Activated T-cell treated with anti-CD3 and anti-CD28 coated beads, Interleukin-2, amount 50 U/mL, for 72 hours (primary cell): ENCODE measurements around the gene UBE2N. TPM values are rescaled to one million over a fixed set of nuclear protein-coding genes. Genes with fewer than 3 reads are reported as not detected.

Experiments used
- ATAC-seq, 2 donors: fragments of 150-1000 bp; cut with Tn5 transposase; replicated peaks in 1 of 2; 2 replicates each; pipeline ENCODE4 v1.10.0; 2021; ENCODE audit warnings: moderate library complexity in 2 of 2, mild to moderate bottlenecking in 1 of 2
- DNase-seq, 2 donors: peaks; one replicate each; pipeline ENCODE4 v3.0.0; 2021 to 2022; ENCODE audit warnings: mixed read lengths in 1 of 2
- H3K27ac Mint-ChIP-seq: one replicate; pipeline ENCODE4 v1.8.0; 2022; ENCODE audit warnings: mild to moderate bottlenecking, moderate library complexity, mixed read lengths
- H3K27me3 Mint-ChIP-seq: one replicate; pipeline ENCODE4 v1.8.0; 2022; ENCODE audit warnings: low read depth, mixed read lengths
- H3K36me3 Mint-ChIP-seq, 2 donors: one replicate each; pipeline ENCODE4 v1.8.0; 2022; ENCODE audit warnings: mixed read lengths in 2 of 2, mild to moderate bottlenecking in 1 of 2; ENCODE audit not compliant: insufficient read depth in 2 of 2
- H3K4me1 Mint-ChIP-seq: one replicate; pipeline ENCODE4 v1.8.0; 2022; ENCODE audit warnings: low read depth, mixed read lengths
- H3K4me3 Mint-ChIP-seq, 2 donors: one replicate each; pipeline ENCODE4 v1.8.0; 2022; ENCODE audit warnings: mild to moderate bottlenecking in 2 of 2, mixed read lengths in 2 of 2, moderate library complexity in 2 of 2
- H3K9me3 Mint-ChIP-seq, 2 donors: one replicate each; pipeline ENCODE4 v1.8.0; 2022; ENCODE audit warnings: mixed read lengths in 2 of 2
- total RNA-seq, 2 donors: library from RNA; stranded (reverse); gene quantifications; one replicate each; pipeline ENCODE4 v1.2.3, GENCODE V29; 2022

Gene UBE2N
- total RNA-seq, 2 donors from 2014 or later: 116 to 125 TPM

GRCh38 chr12:93365616-93366405, 75.9 kb downstream of the UBE2N start:
- ATAC-seq: no peak
- Mint-ChIP-seq H3K4me1 (peaks cover 15% of the 10 kb centered on the region), H3K27ac (no peak overlapping the region)

GRCh38 chr12:93363841-93364297, 77.9 kb downstream of the UBE2N start:
- peaks cover 15% of the 10 kb centered on the region for H3K4me1 Mint-ChIP-seq
- ATAC-seq (peak; percentile 50 to 58), DNase-seq (no peak)
- H3K27me3 Mint-ChIP-seq: no peaks in the 10 kb centered on the region
- H3K9me3 Mint-ChIP-seq: no peaks in the 10 kb centered on the region
- H3K27ac Mint-ChIP-seq: no peak overlapping the region
- H3K36me3 Mint-ChIP-seq: no peaks in the 10 kb centered on the region
- no peak overlapping the region for H3K4me3 Mint-ChIP-seq

More at GRCh38 chr12:93365616-93366405, 75.9 kb downstream of the UBE2N start:
- no peak for DNase-seq
- Mint-ChIP-seq H3K27me3 (no peaks in the 10 kb centered on the region), H3K9me3 (no peaks in the 10 kb centered on the region), H3K4me3 (no peak overlapping the region), H3K36me3 (no peaks in the 10 kb centered on the region)

GRCh38 chr12:93361151-93361919, 80.4 kb downstream of the UBE2N start:
- no peak overlapping the region for H3K27ac Mint-ChIP-seq
- H3K9me3 Mint-ChIP-seq: no peaks in the 10 kb centered on the region
- no peaks in the 10 kb centered on the region for H3K27me3 Mint-ChIP-seq
- ATAC-seq (no peak), DNase-seq (no peak)
- no peak overlapping the region for H3K4me3 Mint-ChIP-seq
- H3K4me1 Mint-ChIP-seq: peaks cover 15% of the 10 kb centered on the region
- no peaks in the 10 kb centered on the region for H3K36me3 Mint-ChIP-seq

GRCh38 chr12:93360688-93361087, 81.1 kb downstream of the UBE2N start:
- Mint-ChIP-seq H3K27me3 (no peaks in the 10 kb centered on the region), H3K4me1 (peaks cover 15% of the 10 kb centered on the region), H3K4me3 (no peak overlapping the region), H3K9me3 (no peaks in the 10 kb centered on the region), H3K36me3 (no peaks in the 10 kb centered on the region), H3K27ac (no peak overlapping the region)
- ATAC-seq (no peak), DNase-seq (no peak)

- Mint-ChIP-seq H3K27me3 (no peaks in the 10 kb centered on the region), H3K4me3 (no peak overlapping the region), H3K4me1 (peaks cover 4% of the 10 kb centered on the region), H3K9me3 (no peaks in the 10 kb centered on the region), H3K27ac (no peak overlapping the region), H3K36me3 (no peaks in the 10 kb centered on the region)
- ATAC-seq (no peak), DNase-seq (no peak)
Measured at GRCh38 chr12:93358821-93359220, 82.9 kb downstream of the UBE2N start.

GRCh38 chr12:93358058-93358457, 83.7 kb downstream of the UBE2N start:
- no peaks in the 10 kb centered on the region for H3K4me1 Mint-ChIP-seq
- H3K9me3 Mint-ChIP-seq: no peaks in the 10 kb centered on the region
- no peaks in the 10 kb centered on the region for H3K36me3 Mint-ChIP-seq
- no peak overlapping the region for H3K27ac Mint-ChIP-seq
- H3K27me3 Mint-ChIP-seq: no peaks in the 10 kb centered on the region
- ATAC-seq: no peak
- H3K4me3 Mint-ChIP-seq: no peak overlapping the region
- DNase-seq: no peak

- no peak for ATAC-seq
- Mint-ChIP-seq H3K9me3 (no peaks in the 10 kb centered on the region), H3K27ac (no peak overlapping the region), H3K36me3 (no peaks in the 10 kb centered on the region), H3K4me1 (no peaks in the 10 kb centered on the region), H3K27me3 (no peaks in the 10 kb centered on the region), H3K4me3 (no peak overlapping the region)
- DNase-seq: no peak
Measured at GRCh38 chr12:93356214-93356613, 85.5 kb downstream of the UBE2N start.

Other genes starting within 250 kb of the UBE2N start
- gene NUDT4, start 64.0 kb downstream of the UBE2N start, total RNA-seq: 10 to 100 TPM; 72.0 to 93.4 TPM
- 10 to 100 TPM; 54.2 to 68.3 TPM for gene MRPL42, start 25.6 kb upstream of the UBE2N start, total RNA-seq
- gene SOCS2, start 130.7 kb upstream of the UBE2N start, total RNA-seq: 10 to 100 TPM; 32.3 to 37.2 TPM
- 1 to 10 TPM; 8.6 to 9.1 TPM for gene CRADD, start 235.4 kb upstream of the UBE2N start, total RNA-seq